GM12878 (cell line): Measurements from ENCODE around the gene GFPT1. TPM values are rescaled to one million over a fixed set of nuclear protein-coding genes. Genes with fewer than 3 reads are reported as not detected.

Source experiments
- ATAC-seq: fragments of 200-7000 bp; cut with Tn5 transposase; 3 replicates; pipeline ENCODE4 v1.9.1; 2020; ENCODE audit warnings: mild to moderate bottlenecking, moderate library complexity
- BruUV-seq: library from RNA; stranded (reverse); fragments of 400-500 nt; replicated peaks from 2 replicates; lab custom pipeline; 2021; lab: Mats Ljungman, UMichigan
- CTCF ChIA-PET: fragments of 300-600 bp; sonication (Branson Sonifier 250); formaldehyde crosslinking; extraction: SDS; loops from one replicate; lab custom pipeline; 2021; ENCODE audit warnings: inconsistent platforms; lab: Yijun Ruan, JAX
- POLR2A ChIA-PET: fragments of 350-600 bp; formaldehyde crosslinking; extraction: SDS; loops from one replicate; lab custom pipeline; 2021; ENCODE audit warnings: inconsistent platforms; lab: Charles Lee
- RAD21 ChIA-PET: fragments of 300-600 bp; sonication (Branson Sonifier 250); formaldehyde crosslinking; loops from one replicate; lab custom pipeline; 2023; ENCODE audit warnings: antibody characterized with exemption; ENCODE audit not compliant: unreplicated experiment; lab: Charles Lee
- SMC1A ChIA-PET: fragments of 300-600 bp; sonication (Branson Sonifier 250); formaldehyde crosslinking; loops from one replicate; lab custom pipeline; 2023; ENCODE audit not compliant: unreplicated experiment, uncharacterized antibody; lab: Charles Lee
- DNase-seq: peaks from one replicate; pipeline ENCODE4 v3.0.0-alpha.2; 2011; ENCODE audit warnings: low read depth, low spot score
- FAIRE-seq: peaks from 3 replicates; lab custom pipeline; 2011; peaks lifted over from hg19 to GRCh38; lab: Jason Lieb, UNC
- H2AFZ ChIP-seq: 2 replicates; pipeline ENCODE4 v1.6.0; 2011; ENCODE audit warnings: low read depth, low read length, control low read depth; ENCODE audit not compliant: control insufficient read depth
- H3K27ac ChIP-seq: 2 replicates; pipeline ENCODE4 v1.5.1; 2011; ENCODE audit warnings: control low read depth; ENCODE audit not compliant: control insufficient read depth, insufficient read depth
- H3K27me3 ChIP-seq, 2 experiments: replicated peaks in 1 of 2; 2 replicates each; pipeline versions ENCODE4 v1.6.0 to v1.6.1; 2011; ENCODE audit warnings: low read length in 1 of 2; ENCODE audit not compliant: control insufficient read depth in 2 of 2, insufficient read depth in 2 of 2
- H3K36me3 ChIP-seq, 2 experiments: 2 replicates each; pipeline ENCODE4 v1.5.1; 2011; ENCODE audit warnings: low read length in 1 of 2; ENCODE audit not compliant: control insufficient read depth in 2 of 2, insufficient read depth in 2 of 2
- H3K4me1 ChIP-seq: 2 replicates; pipeline ENCODE4 v1.6.1; 2011; ENCODE audit warnings: mild to moderate bottlenecking, low read length, moderate library complexity, mixed read lengths; ENCODE audit not compliant: control insufficient read depth, insufficient read depth
- H3K4me2 ChIP-seq: 2 replicates; pipeline ENCODE4 v1.6.0; 2011; ENCODE audit warnings: control low read depth; ENCODE audit not compliant: control insufficient read depth, insufficient read depth
- H3K4me3 ChIP-seq: fragments of 200-600 bp; sonication (generic); 2 replicates; pipeline ENCODE4 v1.5.1; 2016
- H3K79me2 ChIP-seq: 2 replicates; pipeline ENCODE4 v1.6.0; 2011; ENCODE audit warnings: low read length; ENCODE audit not compliant: control insufficient read depth, insufficient read depth
- H3K9ac ChIP-seq: 2 replicates; pipeline ENCODE4 v1.8.0; 2011; ENCODE audit warnings: low read length, control low read depth, mixed read lengths; ENCODE audit not compliant: control insufficient read depth, insufficient read depth
- H3K9me3 ChIP-seq: replicated peaks from 3 replicates; pipeline ENCODE4 v1.5.1; 2011; ENCODE audit warnings: mild to moderate bottlenecking, low read length; ENCODE audit not compliant: control insufficient read depth, insufficient read depth
- H4K20me1 ChIP-seq: 2 replicates; pipeline ENCODE4 v1.6.0; 2011; ENCODE audit not compliant: control insufficient read depth, insufficient read depth
- GABPA ChIP-seq: IDR thresholded peaks from 2 replicates; pipeline ENCODE4 v1.6.1; 2014; ENCODE audit warnings: antibody characterized with exemption, low read depth, mild to moderate bottlenecking, inconsistent platforms
- HDAC2 ChIP-seq: fragments of 200-600 bp; sonication (generic); IDR thresholded peaks from 2 replicates; pipeline ENCODE4 v1.6.1; 2017
- JUNB ChIP-seq: IDR thresholded peaks from 2 replicates; pipeline ENCODE4 v1.6.1; 2016; ENCODE audit warnings: antibody characterized with exemption, mild to moderate bottlenecking
- MTA2 ChIP-seq: fragments of 450-650 bp; IDR thresholded peaks from 2 replicates; pipeline ENCODE4 v1.6.1; 2016; ENCODE audit warnings: low read depth, mild to moderate bottlenecking, moderate library complexity
- NR2F1 ChIP-seq: fragments of 450-650 bp; conservative IDR thresholded peaks from 2 replicates; pipeline ENCODE4 v1.6.1; 2017; ENCODE audit warnings: mild to moderate bottlenecking
- RBBP5 ChIP-seq: fragments of 200-600 bp; sonication (generic); conservative IDR thresholded peaks from 2 replicates; pipeline ENCODE4 v1.6.1; 2016
- RCOR1 ChIP-seq: conservative IDR thresholded peaks from 2 replicates; pipeline ENCODE4 v1.6.1; 2012; ENCODE audit warnings: low read depth, low read length, improper control_type of control experiment
- STAT3 ChIP-seq: IDR thresholded peaks from 2 replicates; pipeline ENCODE4 v1.6.1; 2011; ENCODE audit warnings: low read depth, low read length, improper control_type of control experiment
- WGBS: methylation state at CpG from one replicate; pipeline ENCODE4 v1.1.6; 2016; ENCODE audit warnings: low lambda C conversion rate; ENCODE audit not compliant: insufficient replicate concordance, insufficient coverage; ENCODE audit errors: missing lambda C conversion rate; 5-methylcytosine and 5-hydroxymethylcytosine counted together
- in situ Hi-C: fragments of 300-500 bp; cut with MboI; formaldehyde crosslinking; loops from 9 replicates; pipeline ENCODE4 v1.14.3; 2018; ENCODE audit warnings: mixed read lengths
- intact Hi-C: fragments of 100-400 bp; cut with micrococcal nuclease; formaldehyde crosslinking; loops from one replicate; pipeline ENCODE4 v1.14.2; 2022; ENCODE audit not compliant: unreplicated experiment
- polyA plus RNA-seq, 11 experiments: library from polyadenylated mRNA; depleted of rRNA in 4 of 11; unstranded in 6 of 11; stranded (reverse) in 5 of 11; fragments of >200 nt; fragmentation: Nextera tagmentation in 4 of 11; fragmentation: Illumina TruSeq in 1 of 11; extraction: Ambion mirVana in 4 of 11; extraction: Trizol in 1 of 11; gene quantifications; 1 replicate in 1 of 11; 2 replicates in 10 of 11; pipeline versions ENCODE4 v1.2.1 to v1.2.3, GENCODE V29; 2011 to 2016; ENCODE audit warnings: inconsistent platforms in 2 of 11, missing spikeins in 2 of 11, low read depth in 1 of 11
- total RNA-seq, 4 experiments: library from RNA; depleted of rRNA in 3 of 4; stranded (reverse); fragments of >200 nt in 3 of 4; fragmentation: Illumina TruSeq in 1 of 4; extraction: Trizol in 1 of 4; gene quantifications; 2 replicates each; pipeline versions ENCODE4 v1.2.1 to v1.2.3, GENCODE V29; 2013 to 2021
- TF ChIP-seq, protein P1 (sequence below): fragments of 450-650 bp; IDR thresholded peaks from 2 replicates; pipeline ENCODE4 v1.6.1; 2017; ENCODE audit warnings: mild to moderate bottlenecking, moderate library complexity
- TF ChIP-seq, protein P2 (sequence below): fragments of 450-650 bp; IDR thresholded peaks from 2 replicates; pipeline ENCODE4 v1.6.1; 2017; ENCODE audit warnings: mild to moderate bottlenecking, low read depth, inconsistent platforms; ENCODE audit not compliant: poor library complexity, severe bottlenecking

Gene GFPT1
- total and polyA plus RNA-seq, 10 of the 15 experiments (the other 5 are each of a cell fraction or from before 2014, with no cell fraction given) = 10.1 to 95.2 (median 24.5) TPM

DNA sequence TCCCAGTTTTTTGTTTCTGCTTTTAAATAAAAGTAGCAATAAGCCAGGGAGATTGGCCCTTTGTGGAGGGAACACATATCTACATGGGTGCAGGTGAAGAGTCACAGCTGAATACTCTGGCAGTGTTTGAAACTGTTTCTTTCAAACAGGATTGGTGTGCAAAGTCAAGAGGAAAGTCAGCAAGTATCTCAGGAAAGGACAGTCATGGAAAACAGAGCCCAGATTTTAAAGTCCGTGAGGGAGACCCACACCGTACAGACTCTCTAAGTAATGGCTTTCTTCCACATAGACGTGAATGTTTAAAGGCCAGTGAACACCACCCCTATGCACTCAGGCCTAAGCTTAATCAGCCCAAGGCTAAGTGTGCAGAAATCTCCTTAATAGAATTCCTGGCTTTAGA lies 95.3 kb downstream of the GFPT1 start:
- H3K9ac ChIP-seq = no peak overlapping the region
- TF ChIP-seq, protein P1, sequence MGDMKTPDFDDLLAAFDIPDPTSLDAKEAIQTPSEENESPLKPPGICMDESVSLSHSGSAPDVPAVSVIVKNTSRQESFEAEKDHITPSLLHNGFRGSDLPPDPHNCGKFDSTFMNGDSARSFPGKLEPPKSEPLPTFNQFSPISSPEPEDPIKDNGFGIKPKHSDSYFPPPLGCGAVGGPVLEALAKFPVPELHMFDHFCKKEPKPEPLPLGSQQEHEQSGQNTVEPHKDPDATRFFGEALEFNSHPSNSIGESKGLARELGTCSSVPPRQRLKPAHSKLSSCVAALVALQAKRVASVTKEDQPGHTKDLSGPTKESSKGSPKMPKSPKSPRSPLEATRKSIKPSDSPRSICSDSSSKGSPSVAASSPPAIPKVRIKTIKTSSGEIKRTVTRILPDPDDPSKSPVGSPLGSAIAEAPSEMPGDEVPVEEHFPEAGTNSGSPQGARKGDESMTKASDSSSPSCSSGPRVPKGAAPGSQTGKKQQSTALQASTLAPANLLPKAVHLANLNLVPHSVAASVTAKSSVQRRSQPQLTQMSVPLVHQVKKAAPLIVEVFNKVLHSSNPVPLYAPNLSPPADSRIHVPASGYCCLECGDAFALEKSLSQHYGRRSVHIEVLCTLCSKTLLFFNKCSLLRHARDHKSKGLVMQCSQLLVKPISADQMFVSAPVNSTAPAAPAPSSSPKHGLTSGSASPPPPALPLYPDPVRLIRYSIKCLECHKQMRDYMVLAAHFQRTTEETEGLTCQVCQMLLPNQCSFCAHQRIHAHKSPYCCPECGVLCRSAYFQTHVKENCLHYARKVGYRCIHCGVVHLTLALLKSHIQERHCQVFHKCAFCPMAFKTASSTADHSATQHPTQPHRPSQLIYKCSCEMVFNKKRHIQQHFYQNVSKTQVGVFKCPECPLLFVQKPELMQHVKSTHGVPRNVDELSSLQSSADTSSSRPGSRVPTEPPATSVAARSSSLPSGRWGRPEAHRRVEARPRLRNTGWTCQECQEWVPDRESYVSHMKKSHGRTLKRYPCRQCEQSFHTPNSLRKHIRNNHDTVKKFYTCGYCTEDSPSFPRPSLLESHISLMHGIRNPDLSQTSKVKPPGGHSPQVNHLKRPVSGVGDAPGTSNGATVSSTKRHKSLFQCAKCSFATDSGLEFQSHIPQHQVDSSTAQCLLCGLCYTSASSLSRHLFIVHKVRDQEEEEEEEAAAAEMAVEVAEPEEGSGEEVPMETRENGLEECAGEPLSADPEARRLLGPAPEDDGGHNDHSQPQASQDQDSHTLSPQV = no peak
- TF ChIP-seq STAT3 (no peak), NR2F1 (no peak), RBBP5 (no peak), HDAC2 (no peak), GABPA (no peak), MTA2 (no peak), RCOR1 (no peak), JUNB (no peak)
- TF ChIP-seq, protein P2, sequence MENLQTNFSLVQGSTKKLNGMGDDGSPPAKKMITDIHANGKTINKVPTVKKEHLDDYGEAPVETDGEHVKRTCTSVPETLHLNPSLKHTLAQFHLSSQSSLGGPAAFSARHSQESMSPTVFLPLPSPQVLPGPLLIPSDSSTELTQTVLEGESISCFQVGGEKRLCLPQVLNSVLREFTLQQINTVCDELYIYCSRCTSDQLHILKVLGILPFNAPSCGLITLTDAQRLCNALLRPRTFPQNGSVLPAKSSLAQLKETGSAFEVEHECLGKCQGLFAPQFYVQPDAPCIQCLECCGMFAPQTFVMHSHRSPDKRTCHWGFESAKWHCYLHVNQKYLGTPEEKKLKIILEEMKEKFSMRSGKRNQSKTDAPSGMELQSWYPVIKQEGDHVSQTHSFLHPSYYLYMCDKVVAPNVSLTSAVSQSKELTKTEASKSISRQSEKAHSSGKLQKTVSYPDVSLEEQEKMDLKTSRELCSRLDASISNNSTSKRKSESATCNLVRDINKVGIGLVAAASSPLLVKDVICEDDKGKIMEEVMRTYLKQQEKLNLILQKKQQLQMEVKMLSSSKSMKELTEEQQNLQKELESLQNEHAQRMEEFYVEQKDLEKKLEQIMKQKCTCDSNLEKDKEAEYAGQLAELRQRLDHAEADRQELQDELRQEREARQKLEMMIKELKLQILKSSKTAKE = no peak
- ChIA-PET SMC1A (interaction anchor here (1.3 kb wide), 1 partner anchor 20 kb away, joined by 3 read pairs; no protein-coding TSS in a partner anchor), CTCF (no interaction called here), POLR2A (no interaction called here), RAD21 (no interaction called here)
- in situ Hi-C loops (no loop called here), intact Hi-C loops (no loop called here)
- BruUV-seq = no TSS peak
- peaks cover 0 to 7% of the 10 kb centered on the region in 2 experiments; a peak in 2 of 4 replicates for H3K27me3 ChIP-seq
- H3K4me1 ChIP-seq = no peaks in the 10 kb centered on the region
- no peaks in the 10 kb centered on the region for H3K9me3 ChIP-seq
- no peak overlapping the region for H3K4me3 ChIP-seq
- H3K27ac ChIP-seq = no peak overlapping the region
- DNase-seq (no peak), ATAC-seq (no peak), FAIRE-seq (no peak)
- no peaks in the 10 kb centered on the region for H3K79me2 ChIP-seq
- no peaks in the 10 kb centered on the region for H3K36me3 ChIP-seq
- WGBS = 56% methylated on average over 3 of the region's 3 CpGs
- H3K4me2 ChIP-seq = no peak overlapping the region
- no peak overlapping the region for H2AFZ ChIP-seq
- H4K20me1 ChIP-seq = no peaks in the 10 kb centered on the region
